Midbrain (tissue), 1 donor: ENCODE results near the gene ACTL6A.

Experiments used
- DNase-seq: peaks from one replicate; lab custom pipeline; 2025; lab: John Stamatoyannopoulos, UW

Gene ACTL6A

DNA sequence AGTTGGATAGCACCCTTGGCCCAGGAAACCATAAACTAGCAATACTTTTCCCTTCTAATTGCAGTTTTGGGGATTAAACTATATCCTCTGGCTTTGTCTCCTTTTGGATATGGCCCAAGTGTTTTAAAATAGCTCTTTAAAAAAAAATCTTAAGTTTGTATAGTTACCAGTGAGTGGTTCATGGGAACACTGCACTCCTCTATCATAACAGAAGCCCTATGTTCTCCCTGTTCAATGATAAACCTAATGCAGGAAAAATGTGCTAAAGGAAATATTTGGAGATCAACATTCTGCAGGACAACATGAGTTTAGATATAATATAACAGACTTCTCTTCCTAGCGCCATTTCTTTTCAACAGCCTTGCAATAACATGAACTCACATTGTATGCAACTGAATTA lies 28.6 kb downstream of the ACTL6A start:
- DNase-seq = no peak

DNA sequence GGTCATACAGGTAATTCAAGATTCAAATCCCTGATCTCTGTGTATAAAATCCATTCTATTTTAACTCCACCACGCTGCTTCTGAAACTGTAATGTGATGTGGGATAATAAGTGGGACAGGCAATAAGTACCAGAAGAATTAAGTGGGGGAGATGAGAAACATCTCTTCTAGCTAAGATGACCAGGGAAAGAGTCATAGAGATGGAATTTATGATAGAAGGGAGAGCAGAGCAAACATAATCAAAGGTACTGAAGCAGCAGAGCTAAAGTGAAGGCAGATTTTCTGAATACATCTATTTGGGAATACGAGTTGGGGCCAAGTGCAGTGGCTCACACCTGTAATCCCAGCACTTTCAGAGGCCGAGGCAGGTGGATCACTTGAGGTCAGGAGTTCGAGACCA lies 36.8 kb downstream of the ACTL6A start:
- no peak for DNase-seq

DNA sequence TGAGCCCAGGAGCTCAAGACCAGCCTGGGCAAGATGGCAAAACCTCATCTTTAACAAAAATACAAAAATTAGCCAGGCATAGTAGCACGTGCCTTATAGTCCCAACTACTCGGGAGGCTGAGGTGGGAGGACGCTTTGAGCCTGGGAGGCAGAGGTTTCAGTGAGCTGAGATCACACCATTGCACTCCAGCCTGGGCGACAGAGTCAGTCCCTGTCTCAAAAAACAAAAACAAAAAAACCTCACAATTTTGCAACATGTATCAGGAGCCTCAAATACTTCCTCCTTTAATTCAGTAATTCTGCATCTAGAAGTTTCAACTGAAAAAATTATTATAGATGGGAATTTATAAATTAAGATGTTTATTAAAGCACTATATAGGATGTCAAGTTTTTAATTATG lies 40.6 kb downstream of the ACTL6A start:
- no peak for DNase-seq

DNA sequence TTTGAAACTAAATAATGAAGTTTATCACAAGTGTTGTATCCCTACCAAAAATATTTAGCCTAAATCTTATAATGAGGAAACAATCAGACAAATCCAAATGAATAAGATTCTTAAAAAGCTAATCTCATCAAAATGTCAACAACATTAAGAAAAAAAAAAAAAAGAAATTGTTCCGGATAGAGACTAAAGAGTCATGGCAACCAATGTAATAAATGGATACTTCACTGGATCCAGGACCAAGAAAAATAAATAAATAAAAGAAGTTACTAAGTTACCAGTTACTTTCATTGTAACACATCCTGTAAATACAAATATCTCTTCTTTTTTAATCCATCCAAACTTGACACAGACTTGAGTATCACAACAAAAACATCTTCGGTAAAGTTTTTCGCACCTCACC lies 41.1 kb downstream of the ACTL6A start:
- no peak for DNase-seq

DNA sequence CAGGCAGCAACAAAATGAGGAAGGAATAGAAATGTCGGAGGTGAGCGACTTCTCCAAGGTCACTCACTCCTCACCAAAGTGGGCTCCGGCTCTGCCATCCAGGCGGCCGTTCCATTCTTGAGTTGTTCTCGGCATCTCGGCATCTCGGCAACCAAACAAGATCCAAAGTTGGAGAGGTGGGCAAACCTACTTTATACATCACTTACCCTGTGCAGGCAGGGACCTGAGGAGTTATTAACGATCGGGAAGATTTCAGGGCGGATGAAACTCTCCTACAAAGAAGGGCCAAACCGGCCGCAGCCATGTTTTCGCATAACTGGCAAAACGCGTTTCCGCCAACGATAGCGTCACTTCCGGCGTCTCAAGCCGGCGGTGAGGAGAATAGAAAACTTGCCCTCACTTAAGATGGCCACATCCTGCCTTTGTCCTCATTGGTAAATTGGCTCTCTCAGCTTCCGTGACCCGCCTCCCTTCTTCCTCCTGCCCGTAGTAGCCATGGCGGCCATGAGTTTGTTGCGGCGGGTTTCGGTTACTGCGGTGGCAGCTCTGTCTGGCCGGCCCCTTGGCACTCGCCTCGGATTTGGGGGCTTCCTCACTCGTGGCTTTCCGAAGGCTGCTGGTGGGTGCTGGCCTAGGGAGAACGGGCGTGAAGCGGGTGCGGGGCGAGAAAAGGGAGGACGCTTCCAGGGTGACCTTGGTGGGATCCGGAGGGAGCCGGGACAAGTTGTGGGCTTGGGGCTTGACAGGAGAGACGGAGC lies 41.8 kb downstream of the ACTL6A start, which contains the start of the genes MRPL47 and NDUFB5:
TSS of gene MRPL47 (minus strand) at position 318 of the 758 bp plus-strand sequence. CDS start at position 304, 14 bp downstream.
TSS of gene NDUFB5 (plus strand) at position 474 of the 758 bp plus-strand sequence. CDS start at position 496, 22 bp downstream.
- DNase-seq = peak; percentile 98

DNA sequence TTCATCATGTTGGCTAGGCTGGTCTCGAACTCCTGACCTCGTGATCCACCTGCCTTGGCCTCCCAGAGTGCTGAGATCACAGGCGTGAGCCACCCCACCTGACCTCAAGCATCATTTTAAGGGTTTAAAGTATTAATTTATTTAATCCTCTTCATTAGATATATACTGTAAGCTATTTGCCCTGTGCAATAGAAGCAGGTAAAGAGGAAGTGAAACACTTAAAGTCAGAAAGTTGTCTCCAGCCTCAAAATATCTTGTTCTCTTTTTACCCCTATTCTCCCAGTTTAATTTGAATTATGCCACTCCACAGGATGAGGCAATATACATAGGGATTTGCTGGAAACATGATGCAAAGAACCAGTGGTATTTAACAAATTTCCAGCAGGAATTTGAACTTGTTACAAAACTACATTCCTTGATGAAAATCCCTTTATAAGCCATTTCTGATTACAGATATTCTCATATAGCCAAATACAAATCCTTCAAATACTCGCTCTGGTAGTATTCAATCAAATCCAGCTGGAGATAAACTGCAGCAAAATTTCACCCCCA lies 43.9 kb downstream of the ACTL6A start:
- no peak for DNase-seq

DNA sequence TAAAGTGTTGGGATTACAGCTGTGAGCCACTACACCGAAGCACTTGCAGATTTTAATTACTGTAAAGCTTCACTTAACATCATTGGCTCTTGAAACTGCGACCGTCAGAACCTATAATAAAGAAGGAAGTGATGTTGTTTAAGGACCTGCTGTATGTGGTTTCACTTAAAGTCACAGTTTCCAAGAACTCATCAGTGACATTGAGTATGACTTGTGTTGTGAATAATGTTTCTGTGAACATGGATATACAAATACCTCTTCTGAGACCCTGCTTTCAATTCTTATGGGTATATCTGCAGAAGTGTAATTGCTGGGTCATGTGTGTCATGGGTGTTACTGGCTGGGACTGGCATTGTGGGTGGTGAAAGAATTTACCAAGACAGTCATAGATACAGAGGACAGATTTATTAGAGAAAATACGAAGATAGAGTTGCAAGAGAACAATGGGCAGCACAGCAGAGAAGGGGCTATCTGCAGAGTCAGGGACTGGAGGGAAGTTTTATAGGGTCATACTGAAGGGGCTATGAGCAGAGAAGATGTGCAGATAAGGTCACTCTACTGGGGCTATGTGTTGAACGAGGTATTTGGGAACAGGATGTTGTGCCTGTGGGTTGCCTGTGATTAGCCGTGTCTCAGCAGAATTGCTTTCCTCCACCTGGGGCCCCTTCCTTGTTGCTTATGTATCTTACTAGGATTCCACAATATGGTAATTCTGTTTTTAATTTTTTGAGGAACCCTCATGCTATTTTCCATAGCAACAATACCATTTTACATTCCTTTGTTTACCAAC lies 46.4 kb downstream of the ACTL6A start:
- DNase-seq = no peak

DNA sequence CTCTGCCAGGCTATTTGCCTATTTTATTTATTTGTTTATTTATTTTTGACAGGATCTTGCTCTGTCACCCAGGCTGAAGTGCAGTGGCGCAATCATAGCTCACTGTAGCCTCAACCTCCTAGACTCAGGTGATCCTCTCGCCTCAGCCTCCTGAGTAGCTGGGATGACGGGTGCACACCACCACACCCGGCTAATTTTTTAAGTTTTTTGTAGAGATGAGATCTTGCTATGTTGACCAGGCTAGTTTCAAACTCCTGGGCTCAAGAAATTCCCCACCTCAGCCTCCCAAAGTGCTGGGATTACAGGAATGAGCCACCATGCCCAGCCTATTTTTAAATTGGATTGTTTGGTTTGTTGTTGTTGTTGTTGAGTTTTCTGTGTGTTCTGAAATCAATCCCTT lies 47.3 kb downstream of the ACTL6A start:
- DNase-seq = no peak

DNA sequence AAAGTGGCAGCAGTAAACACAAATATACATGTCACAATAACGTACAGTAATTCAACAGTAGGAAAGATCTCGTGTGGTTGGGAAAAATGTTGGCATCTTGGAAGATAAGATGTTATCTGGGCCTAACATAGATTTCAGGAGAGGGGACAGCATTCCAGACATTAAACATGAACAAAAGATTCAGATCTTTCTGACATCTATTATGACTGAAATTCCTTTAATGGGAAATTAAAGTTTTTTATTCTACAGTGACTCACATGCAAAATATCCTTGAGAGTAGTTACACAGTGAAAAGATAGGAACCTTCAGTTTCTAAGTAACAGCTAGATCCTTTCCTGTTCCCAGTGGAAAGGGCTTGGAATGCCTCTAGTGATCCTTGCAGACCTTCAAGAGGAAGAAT lies 51.1 kb downstream of the ACTL6A start:
- DNase-seq = no peak

DNA sequence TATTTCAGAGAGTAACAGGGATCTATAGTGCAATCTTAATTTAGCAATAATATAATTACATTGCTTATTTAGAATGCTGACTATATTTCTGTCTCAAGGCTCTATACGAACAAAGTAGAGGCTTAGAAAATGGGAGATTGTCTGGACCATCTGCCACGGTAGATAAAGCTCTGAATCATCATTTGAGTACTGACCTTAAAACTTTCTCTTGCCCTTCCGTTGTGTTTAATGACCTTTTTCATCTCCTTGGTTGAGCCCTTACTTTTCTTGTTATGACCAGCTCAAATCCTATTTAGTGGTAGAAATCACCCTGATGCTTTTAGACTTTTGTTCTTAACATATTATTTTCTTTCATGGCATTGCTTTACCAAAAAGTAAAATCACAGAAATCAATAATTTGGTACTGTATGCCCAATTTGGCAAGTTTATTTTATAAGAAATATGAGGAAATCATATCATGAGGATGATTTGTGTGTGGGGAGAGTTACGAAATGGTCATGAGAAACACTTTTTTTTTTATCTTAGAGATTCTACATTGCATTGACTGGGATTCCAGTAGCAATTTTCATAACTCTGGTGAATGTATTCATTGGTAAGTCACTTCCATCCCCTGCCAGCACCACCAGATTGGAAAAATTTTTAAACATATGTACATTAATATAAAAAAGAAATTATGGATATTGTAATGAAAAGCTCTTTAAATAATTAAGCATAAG lies 52.9 kb downstream of the ACTL6A start:
- DNase-seq = no peak

DNA sequence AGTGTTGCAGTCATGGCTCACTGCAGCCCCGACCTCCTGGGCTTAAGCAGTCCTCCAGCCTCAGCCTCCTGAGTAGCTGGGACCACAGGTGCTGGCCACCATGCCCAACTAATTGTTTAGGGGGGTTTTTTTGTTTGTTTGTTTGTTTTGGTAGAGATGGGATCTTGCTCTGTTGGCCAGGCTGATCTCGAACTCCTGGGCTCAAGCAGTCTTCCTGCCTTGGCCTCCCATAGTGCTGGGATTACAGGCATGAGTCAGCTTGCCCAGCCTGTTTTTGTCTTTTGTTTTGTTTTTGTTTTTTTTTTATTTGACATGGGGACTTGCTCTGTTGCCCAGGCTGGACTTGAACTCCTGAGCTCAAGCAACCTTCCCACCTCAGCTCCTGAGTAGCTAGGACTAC lies 59.3 kb downstream of the ACTL6A start:
- no peak for DNase-seq

DNA sequence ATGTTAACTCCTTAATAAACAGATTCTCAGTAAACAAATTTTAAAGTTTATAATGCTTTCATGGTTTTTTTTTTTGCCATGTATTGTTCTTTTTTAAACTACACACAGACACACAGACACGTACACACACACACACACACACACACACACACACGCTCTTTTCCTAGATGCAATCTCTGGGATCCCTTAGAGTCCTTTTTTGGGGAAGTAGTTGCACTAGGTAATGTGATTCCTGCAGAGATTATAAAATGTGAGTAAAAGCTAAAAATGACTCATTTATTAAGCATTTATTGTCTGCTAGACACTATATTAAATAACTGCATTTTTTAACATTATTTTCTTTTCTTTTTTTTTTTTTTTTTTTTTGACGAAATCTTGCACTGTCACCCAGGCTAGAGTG lies 61.7 kb downstream of the ACTL6A start:
- no peak for DNase-seq

DNA sequence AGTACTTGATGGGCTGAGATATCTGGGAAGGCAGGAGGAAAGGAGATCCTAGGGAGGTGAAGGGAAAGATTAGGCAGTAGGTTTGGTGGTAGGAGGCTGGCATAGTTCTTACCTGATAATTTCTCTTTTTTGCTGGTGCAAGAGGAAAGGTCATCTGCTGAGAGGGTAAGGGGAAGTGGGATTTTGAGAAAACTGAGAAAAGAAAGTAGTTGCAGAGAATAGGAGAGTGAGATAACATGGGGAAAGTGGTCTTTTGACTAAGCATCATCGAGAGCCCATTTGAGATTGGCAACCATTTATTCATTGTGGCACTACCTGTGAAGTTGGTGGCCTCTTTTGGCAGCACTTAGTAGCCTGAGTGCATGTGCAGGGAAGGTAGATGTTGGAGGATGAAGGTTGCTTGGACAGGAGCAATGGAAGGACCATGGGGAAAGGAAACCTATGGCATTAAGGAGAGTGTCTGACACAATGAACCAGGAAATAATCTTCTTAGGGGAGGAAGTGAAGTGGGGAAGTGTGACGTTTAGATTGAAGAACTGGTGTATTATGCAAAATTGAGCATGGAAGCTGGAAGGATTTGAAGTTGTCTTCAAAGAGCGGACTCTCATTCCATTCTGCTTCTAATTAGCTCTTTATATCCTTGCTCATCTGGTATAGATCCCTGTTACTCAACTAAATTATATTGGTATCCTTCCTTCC lies 68.2 kb downstream of the ACTL6A start:
- DNase-seq = no peak
